Liver (tissue), 9 donors: ENCODE data around the gene NKX6-1. TPM values are rescaled to one million over a fixed set of nuclear protein-coding genes. Genes with fewer than 3 reads are reported as not detected.

ENCODE experiments used
- DNase-seq: peaks from one replicate; pipeline ENCODE4 v3.0.0-alpha.2; 2017; ENCODE audit warnings: low spot score
- H3K27ac ChIP-seq, 2 donors: one replicate each; pipeline ENCODE4 v1.7.0; 2013; ENCODE audit warnings: inconsistent platforms in 2 of 2, low read length in 2 of 2, control low read depth in 1 of 2, low read depth in 1 of 2, mild to moderate bottlenecking in 1 of 2
- H3K27me3 ChIP-seq, 4 donors: one replicate each; pipeline versions ENCODE4 v1.6.1 to v1.7.0; 2013; ENCODE audit warnings: low read length in 3 of 4, inconsistent platforms in 1 of 4, mild to moderate bottlenecking in 1 of 4, moderate library complexity in 1 of 4; ENCODE audit not compliant: control insufficient read depth in 4 of 4, insufficient read depth in 4 of 4
- H3K36me3 ChIP-seq, 4 donors: one replicate each; pipeline versions ENCODE4 v1.6.1 to v1.7.0; 2013; ENCODE audit warnings: low read length in 3 of 4, mild to moderate bottlenecking in 3 of 4, low read depth in 1 of 4, moderate library complexity in 1 of 4; ENCODE audit not compliant: control insufficient read depth in 4 of 4, insufficient read depth in 3 of 4
- H3K4me1 ChIP-seq, 4 donors: one replicate each; pipeline versions ENCODE4 v1.6.1 to v1.7.0; 2013; ENCODE audit warnings: low read length in 3 of 4, mild to moderate bottlenecking in 3 of 4, moderate library complexity in 1 of 4; ENCODE audit not compliant: control insufficient read depth in 4 of 4, insufficient read depth in 4 of 4
- H3K4me3 ChIP-seq, 3 donors: one replicate each; pipeline versions ENCODE4 v1.6.1 to v1.7.0; 2013; ENCODE audit warnings: low read length in 3 of 3, control low read depth in 1 of 3, low read depth in 1 of 3, mild to moderate bottlenecking in 1 of 3
- H3K9ac ChIP-seq, 2 donors: one replicate each; pipeline ENCODE4 v1.7.0; 2013; ENCODE audit warnings: low read length in 2 of 2, mild to moderate bottlenecking in 2 of 2, moderate library complexity in 2 of 2, control low read depth in 1 of 2, low read depth in 1 of 2
- H3K9me3 ChIP-seq, 4 donors: one replicate each; pipeline versions ENCODE4 v1.6.1 to v1.7.0; 2013; ENCODE audit warnings: low read length in 3 of 4; ENCODE audit not compliant: control insufficient read depth in 4 of 4
- ATF3 ChIP-seq: IDR thresholded peaks from 2 replicates; pipeline ENCODE4 v1.6.1; 2016; ENCODE audit warnings: antibody characterized with exemption
- CTCF ChIP-seq: fragments of 150-350 bp; IDR thresholded peaks from 2 replicates; pipeline ENCODE4 v1.5.1; 2017; ENCODE audit warnings: improper control_type of control experiment, low read depth, low read length; ENCODE audit not compliant: missing input control
- EGR1 ChIP-seq, 2 donors: IDR thresholded peaks; 2 replicates each; pipeline ENCODE4 v1.6.1; 2016 to 2018; ENCODE audit warnings: antibody characterized with exemption in 2 of 2, low read depth in 2 of 2
- FOXA1 ChIP-seq: IDR thresholded peaks from 2 replicates; pipeline ENCODE4 v1.6.1; 2016; ENCODE audit warnings: antibody characterized with exemption
- FOXA2 ChIP-seq: IDR thresholded peaks from 2 replicates; pipeline ENCODE4 v1.6.1; 2016; ENCODE audit warnings: antibody characterized with exemption
- GABPA ChIP-seq, 2 donors: IDR thresholded peaks in 1 of 2; conservative IDR thresholded peaks in 1 of 2; 2 replicates each; pipeline ENCODE4 v1.6.1; 2016; ENCODE audit warnings: antibody characterized with exemption in 2 of 2, mild to moderate bottlenecking in 1 of 2, moderate library complexity in 1 of 2
- HNF4A ChIP-seq, 2 donors: conservative IDR thresholded peaks; 2 replicates each; pipeline ENCODE4 v1.6.1; 2016; ENCODE audit warnings: antibody characterized with exemption in 2 of 2, mild to moderate bottlenecking in 2 of 2
- HNF4G ChIP-seq: IDR thresholded peaks from 2 replicates; pipeline ENCODE4 v1.6.1; 2016; ENCODE audit warnings: antibody characterized with exemption
- JUND ChIP-seq, 2 donors: IDR thresholded peaks; 2 replicates each; pipeline ENCODE4 v1.6.1; 2016; ENCODE audit warnings: antibody characterized with exemption in 2 of 2
- MAX ChIP-seq: IDR thresholded peaks from 2 replicates; pipeline ENCODE4 v1.6.1; 2016; ENCODE audit warnings: antibody characterized with exemption
- NR2F2 ChIP-seq: IDR thresholded peaks from 2 replicates; pipeline ENCODE4 v1.6.1; 2016; ENCODE audit warnings: antibody characterized with exemption
- RAD21 ChIP-seq, 2 donors: IDR thresholded peaks; 2 replicates each; pipeline ENCODE4 v1.6.1; 2016; ENCODE audit warnings: antibody characterized with exemption in 2 of 2, mild to moderate bottlenecking in 2 of 2
- REST ChIP-seq: IDR thresholded peaks from 2 replicates; pipeline ENCODE4 v1.6.1; 2016; ENCODE audit warnings: antibody characterized with exemption, mild to moderate bottlenecking
- RXRA ChIP-seq, 2 donors: IDR thresholded peaks; 2 replicates each; pipeline ENCODE4 v1.6.1; 2017 to 2018; ENCODE audit warnings: antibody characterized with exemption in 2 of 2, mild to moderate bottlenecking in 1 of 2
- SP1 ChIP-seq: IDR thresholded peaks from 2 replicates; pipeline ENCODE4 v1.6.1; 2018; ENCODE audit warnings: antibody characterized with exemption, mild to moderate bottlenecking
- TAF1 ChIP-seq: conservative IDR thresholded peaks from 2 replicates; pipeline ENCODE4 v1.6.1; 2016; ENCODE audit warnings: antibody characterized with exemption, mild to moderate bottlenecking
- YY1 ChIP-seq: IDR thresholded peaks from 2 replicates; pipeline ENCODE4 v1.6.1; 2016; ENCODE audit warnings: antibody characterized with exemption, mild to moderate bottlenecking
- ZBTB33 ChIP-seq: IDR thresholded peaks from 2 replicates; pipeline ENCODE4 v1.6.1; 2016; ENCODE audit warnings: antibody characterized with exemption
- WGBS: extraction: QIAGEN DNeasy Blood & Tissue Kit; methylation state at CpG from one replicate; pipeline ENCODE4 v1.1.7; 2013; 5-methylcytosine and 5-hydroxymethylcytosine counted together
- polyA plus RNA-seq, 2 donors: library from polyadenylated mRNA; stranded (reverse) in 1 of 2; unstranded in 1 of 2; fragments of 200-250 nt in 1 of 2; fragments of >200 nt in 1 of 2; fragmentation: Nextera tagmentation in 1 of 2; extraction: Ambion mirVana in 1 of 2; gene quantifications; one replicate each; pipeline versions ENCODE4 v1.2.1 to v1.2.3, GENCODE V29; 2013 to 2015
- total RNA-seq, 2 donors: library from RNA; depleted of rRNA; stranded (reverse); fragments of >200 nt; gene quantifications; one replicate each; pipeline ENCODE4 v1.2.3, GENCODE V29; 2014
- donor health status: healthy.
- donor health status: healthy.
- donor health status: healthy.
- donor health status: healthy.
- donor health status: healthy.

The NKX6-1 gene
- total and polyA plus RNA-seq, 4 donors: 0.05 TPM; not detected in 3

- no peak for TF ChIP-seq REST
- no peak for TF ChIP-seq MAX
- no peak for TF ChIP-seq TAF1
- TF ChIP-seq CTCF: no peak
- TF ChIP-seq SP1: no peak
- no peak for TF ChIP-seq RXRA (IDR thresholded peaks at IDR 0.05)
- no peak for TF ChIP-seq YY1
- no peak for TF ChIP-seq HNF4A (conservative IDR thresholded peaks at IDR 0.05)
- no peak for TF ChIP-seq GABPA (IDR thresholded peaks at IDR 0.05 in 1 of 2, conservative IDR thresholded peaks at IDR 0.05 in 1 of 2)
- TF ChIP-seq EGR1 (IDR thresholded peaks at IDR 0.05; ENCODE audit: low read depth in 2 of 2): no peak
- no peak for TF ChIP-seq FOXA1
- no peak for TF ChIP-seq ZBTB33
- TF ChIP-seq FOXA2: no peak
- no peak for TF ChIP-seq HNF4G
- TF ChIP-seq RAD21 (IDR thresholded peaks at IDR 0.05): no peak
- TF ChIP-seq ATF3: no peak
- TF ChIP-seq JUND (IDR thresholded peaks at IDR 0.05): no peak
- no peak for TF ChIP-seq NR2F2
- DNase-seq: no peak
- H3K9ac ChIP-seq: no peak overlapping the region
Measured at GRCh38 chr4:84479663-84480062, 19.4 kb downstream of the NKX6-1 start.

More at GRCh38 chr4:84479663-84480062, 19.4 kb downstream of the NKX6-1 start:
- Histone ChIP-seq H3K4me3 (no peak overlapping the region), H3K4me1 (peaks cover 3 to 21% (median 9%) of the 10 kb centered on the region in 4 donors), H3K27ac (no peak overlapping the region), H3K27me3 (peaks cover 10 to 35% (median 13%) of the 10 kb centered on the region in 4 donors), H3K9me3 (peaks cover 0 to 3% (median 0%) of the 10 kb centered on the region in 4 donors), H3K36me3 (no peaks in the 10 kb centered on the region)
- WGBS: 18% methylated on average over 6 of the region's 6 CpGs
